GM19438 (cell line): ENCODE data around the gene EIF2AK3.
"Not testable (repeated sequence)": the region's sequence is repeated elsewhere in the genome, so short reads cannot be mapped to it uniquely, and the experiment has no call there.

Experiments
- ATAC-seq: cut with Tn5 transposase; IDR thresholded peaks from one replicate; pipeline ENCODE4 v1.9.1; 2021; ENCODE audit warnings: low read depth; ENCODE audit not compliant: unreplicated experiment

EIF2AK3 gene

GRCh38 chr2:88546291-88546690 lies 81.0 kb downstream of the EIF2AK3 start:
- not testable (repeated sequence) for ATAC-seq

- ATAC-seq = no peak
Observed at GRCh38 chr2:88545118-88545517, 82.1 kb downstream of the EIF2AK3 start.

GRCh38 chr2:88543541-88544057 lies 83.7 kb downstream of the EIF2AK3 start:
- no peak for ATAC-seq

DNA sequence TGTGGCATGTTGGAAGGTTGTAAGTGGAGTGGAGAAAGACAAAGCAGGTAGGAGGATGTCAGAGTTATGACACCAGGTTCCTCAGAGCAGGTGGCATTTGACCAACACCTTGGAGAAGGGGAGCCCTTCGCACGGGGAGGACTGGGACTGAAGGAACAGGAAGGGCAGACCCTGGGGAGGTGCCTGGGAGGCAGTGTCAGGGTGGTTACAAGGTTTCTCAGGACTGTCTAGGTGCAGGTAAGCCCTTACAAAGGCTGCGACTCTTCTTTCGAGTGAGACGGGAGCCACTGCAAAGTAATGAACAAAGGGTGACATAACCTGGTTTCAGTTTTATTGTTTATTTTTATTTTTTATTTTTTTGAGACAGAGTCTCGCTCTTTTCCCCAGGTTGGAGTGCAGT lies 84.6 kb downstream of the EIF2AK3 start:
- ATAC-seq = no peak

DNA sequence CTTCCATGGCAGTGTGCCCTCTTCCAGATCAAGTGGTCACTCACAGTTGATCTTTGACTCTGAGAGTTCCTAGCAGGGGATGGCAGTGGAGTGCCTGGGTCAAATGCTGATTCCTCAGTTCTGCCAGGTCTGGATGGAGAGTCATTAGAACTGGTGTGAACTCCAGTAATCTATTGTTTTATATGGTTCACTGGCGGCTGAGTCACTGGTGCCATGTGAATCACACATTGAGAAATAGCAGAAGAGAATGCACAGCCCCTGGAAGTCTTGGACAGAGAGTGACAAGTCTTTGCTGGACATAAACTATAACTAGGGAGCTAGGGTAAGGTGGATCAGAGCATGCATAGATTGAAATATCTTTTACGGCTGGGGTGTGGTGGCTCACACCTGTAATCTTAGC lies 86.9 kb downstream of the EIF2AK3 start:
- ATAC-seq = no peak

GRCh38 chr2:88538362-88538917 lies 88.8 kb downstream of the EIF2AK3 start:
- no peak for ATAC-seq

DNA sequence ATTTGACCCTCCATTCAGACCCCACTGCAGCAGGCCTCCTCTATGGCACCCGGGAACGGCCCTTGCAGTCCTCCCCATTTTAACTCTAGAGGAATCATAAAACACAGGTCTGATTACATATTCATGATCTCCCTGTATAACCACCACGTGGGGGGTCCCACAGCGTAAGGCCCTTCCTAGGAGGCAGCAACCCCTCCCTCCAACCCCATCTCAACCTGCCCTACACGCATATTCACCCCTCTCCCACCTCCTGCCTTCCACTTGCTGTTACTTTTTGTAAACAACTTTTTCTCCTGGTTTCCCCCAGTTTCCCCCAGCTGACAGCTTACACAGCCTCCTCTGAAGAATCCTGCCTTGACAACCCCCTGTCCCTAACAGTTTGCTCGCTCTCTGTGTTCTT lies 89.6 kb downstream of the EIF2AK3 start:
- no peak for ATAC-seq

DNA sequence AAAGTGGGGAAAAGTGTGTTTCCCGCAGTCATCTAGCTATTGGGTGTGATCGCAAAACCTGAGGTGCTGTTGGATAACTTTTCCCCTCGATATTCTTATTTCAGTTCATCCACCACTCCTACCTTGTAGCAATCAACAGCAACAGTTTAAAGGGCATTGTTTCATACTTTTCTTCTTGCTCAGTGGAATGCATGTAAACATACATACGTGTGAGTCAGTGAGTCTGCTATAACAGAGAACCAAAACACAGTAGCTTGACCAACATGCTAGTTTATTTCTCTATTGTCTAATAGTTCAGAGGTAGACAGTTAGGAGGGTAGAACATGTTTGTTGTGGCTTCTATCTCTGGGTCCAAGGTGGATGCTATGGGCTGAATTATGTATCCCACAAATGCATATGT lies 97.2 kb downstream of the EIF2AK3 start:
- no peak for ATAC-seq

GRCh38 chr2:88521445-88522073 lies 105.7 kb downstream of the EIF2AK3 start:
- ATAC-seq = no peak

DNA sequence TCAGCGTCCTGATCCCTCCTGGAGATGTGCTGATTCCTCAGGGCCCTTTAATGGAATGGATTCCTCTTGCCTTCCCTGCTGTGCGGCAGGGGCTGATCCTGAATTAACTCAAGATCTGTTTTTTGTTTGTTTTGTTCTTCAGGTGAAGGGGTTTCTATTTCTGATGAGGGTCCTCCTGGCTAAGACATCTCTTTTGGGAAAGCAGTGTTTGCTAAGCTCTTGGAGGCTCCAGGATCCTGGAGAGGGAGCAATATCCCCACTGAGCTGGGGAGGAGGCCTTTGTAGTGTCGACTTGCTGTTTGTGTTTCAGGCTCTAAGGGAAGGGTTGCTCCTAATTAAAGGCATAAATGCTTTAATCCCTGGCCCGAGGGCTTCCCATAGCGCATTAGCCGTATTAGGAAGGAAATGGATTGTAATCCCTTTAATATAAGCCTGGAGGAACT lies 109.5 kb downstream of the EIF2AK3 start:
- ATAC-seq = no peak
